Measurements from ENCODE around the gene NAA80.
A peak's percentile ranks its signal among the peaks of the same experiment; 100 is the strongest.

GRCh38 chr3:50338965-50339364, 39.8 kb upstream of the NAA80 start:
- TF ChIP-seq EP300 (IDR thresholded peaks at IDR 0.05) (no peak), CTCF (IDR thresholded peaks at IDR 0.05) (peak in 1 of 5 experiments; percentile 20), POLR2A (IDR thresholded peaks at IDR 0.05) (no peak)
